DMS53 treated with DMSO at 0.1 percent for 48 hours (cell line): Measurements from ENCODE around the gene LIFR.
"Not testable (repeated sequence)": the region's sequence is repeated elsewhere in the genome, so short reads cannot be mapped to it uniquely, and the experiment has no call there.

Source experiments
- DNase-seq: peaks from one replicate; lab custom pipeline; 2025; ENCODE audit not compliant: unreplicated experiment; lab: John Stamatoyannopoulos, UW

LIFR gene

GRCh38 chr5:38582293-38582974, 26.0 kb upstream of the LIFR start:
- DNase-seq = no peak

GRCh38 chr5:38581597-38581996, 25.2 kb upstream of the LIFR start:
- DNase-seq = no peak

GRCh38 chr5:38579105-38579504, 22.7 kb upstream of the LIFR start:
- no peak for DNase-seq

- no peak for DNase-seq
These were observed 20.7 kb upstream of the LIFR start for GRCh38 chr5:38576961-38577684.

DNA sequence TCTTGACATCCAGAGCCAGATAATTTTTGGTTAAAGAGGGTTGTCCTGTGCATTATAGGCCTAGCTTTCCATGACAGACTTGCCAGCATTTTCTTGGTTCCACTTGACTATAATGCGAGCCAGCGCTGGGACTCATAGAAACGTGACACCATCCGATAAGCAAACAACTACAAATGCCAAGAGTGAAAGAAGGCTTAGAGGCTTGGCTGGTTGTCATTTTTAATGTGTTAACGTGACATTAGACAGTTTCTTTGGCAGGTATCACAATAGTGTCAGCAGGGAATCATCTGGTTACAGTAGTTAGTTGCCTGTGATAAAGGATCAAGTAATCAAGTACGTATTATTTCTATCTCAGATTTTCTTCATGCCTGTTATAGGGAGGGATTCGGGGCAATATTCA, 20.0 kb upstream of the LIFR start:
- DNase-seq = peak; percentile 4

GRCh38 chr5:38575476-38575875, 19.0 kb upstream of the LIFR start:
- DNase-seq = no peak

- no peak for DNase-seq
These were observed 17.6 kb upstream of the LIFR start for GRCh38 chr5:38574009-38574408.

- DNase-seq = no peak
These were observed 17.1 kb upstream of the LIFR start for GRCh38 chr5:38573521-38573920.

DNA sequence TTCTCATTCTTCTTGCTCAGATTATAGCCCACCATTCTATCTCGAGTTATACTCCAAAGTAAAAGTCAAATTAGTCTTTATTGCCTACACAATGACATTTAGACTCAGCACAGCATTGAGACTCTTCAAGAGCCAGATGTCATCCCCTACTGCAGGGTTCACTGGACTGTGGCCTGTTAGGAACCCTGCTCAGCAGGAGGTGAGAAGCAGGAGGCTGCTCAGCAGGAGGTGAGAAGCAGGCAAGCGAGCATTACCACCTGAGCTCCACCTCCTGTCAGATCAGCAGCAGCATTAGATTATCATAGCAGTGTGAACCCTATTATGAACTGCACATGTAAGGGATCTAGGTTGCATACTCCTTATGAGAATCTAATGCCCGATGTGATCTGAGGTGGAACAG, 12.7 kb upstream of the LIFR start:
- DNase-seq = no peak

DNA sequence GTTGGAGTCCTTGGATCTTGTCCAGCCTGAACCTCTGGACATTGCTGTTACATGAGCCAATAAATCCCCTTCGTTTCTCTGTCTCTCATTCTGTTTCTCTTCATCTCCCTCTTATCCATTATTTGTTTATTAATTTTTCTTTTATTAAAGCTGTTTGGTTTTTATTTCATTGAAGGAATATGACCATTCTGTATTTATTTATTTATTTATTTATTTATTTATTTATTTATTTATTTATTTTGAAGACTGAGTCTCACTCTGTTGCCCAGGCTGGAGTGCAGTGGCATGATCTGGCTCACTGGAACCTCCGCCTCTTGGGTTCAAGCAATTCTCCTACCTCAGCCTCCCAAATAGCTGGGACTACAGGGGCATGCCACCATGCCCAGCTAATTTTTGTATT, 10.9 kb upstream of the LIFR start:
- DNase-seq = not testable (repeated sequence)

GRCh38 chr5:38563624-38564023, 7.2 kb upstream of the LIFR start:
- DNase-seq = no peak

DNA sequence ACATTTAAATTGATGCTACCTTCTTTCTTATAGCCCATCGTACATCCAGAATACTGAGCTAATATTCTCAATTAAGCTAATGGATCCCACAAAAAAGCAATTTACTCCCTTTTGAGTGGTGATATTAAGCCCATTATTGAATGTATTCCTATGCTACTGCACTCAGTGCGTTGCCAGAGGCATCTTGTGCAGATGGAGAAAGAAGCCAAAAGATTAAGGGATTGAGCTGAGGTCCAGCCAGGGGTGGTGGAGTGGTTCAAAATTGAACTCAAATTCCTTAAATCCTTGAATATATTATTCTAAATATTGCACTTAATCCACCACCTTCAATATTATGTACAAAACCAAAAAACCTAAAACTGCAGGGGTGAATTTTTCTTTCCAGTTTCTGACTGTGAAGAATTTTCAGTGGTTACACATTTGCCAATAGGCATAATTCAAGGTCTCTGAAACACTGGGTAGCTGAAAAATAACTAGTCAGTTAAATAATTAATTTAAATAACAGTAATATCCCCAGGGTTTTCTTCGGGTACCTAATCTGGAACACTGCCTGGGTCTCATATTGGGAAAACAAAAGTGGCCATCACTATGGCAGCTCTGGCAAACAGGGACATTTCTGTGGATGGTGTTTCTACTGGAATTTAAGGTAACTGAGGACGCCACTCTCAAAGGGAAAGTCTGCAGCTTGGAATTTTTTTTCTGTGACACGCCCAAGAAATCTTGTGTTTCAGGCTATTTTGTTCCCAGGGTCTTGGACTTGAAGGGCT, 6.2 kb upstream of the LIFR start:
- no peak for DNase-seq

DNA sequence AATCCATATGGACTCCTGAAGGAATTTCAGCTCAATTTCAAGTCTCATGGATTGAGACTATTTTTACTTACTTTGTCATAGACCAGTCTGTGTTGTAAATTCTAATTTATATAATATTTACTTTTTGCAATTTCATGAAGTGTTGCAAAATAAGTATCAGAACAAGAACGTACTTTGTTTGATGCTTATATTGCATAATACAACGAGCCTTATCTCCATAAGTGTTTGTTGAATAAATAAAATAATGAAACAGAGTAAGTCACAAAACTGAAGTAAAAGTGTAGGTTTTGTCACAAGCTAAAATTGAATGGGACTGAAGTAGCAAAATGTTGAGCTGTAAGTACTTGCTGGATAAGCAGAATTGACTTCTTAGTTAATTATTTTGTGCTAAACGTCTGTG, 3.0 kb upstream of the LIFR start:
- DNase-seq = no peak

DNA sequence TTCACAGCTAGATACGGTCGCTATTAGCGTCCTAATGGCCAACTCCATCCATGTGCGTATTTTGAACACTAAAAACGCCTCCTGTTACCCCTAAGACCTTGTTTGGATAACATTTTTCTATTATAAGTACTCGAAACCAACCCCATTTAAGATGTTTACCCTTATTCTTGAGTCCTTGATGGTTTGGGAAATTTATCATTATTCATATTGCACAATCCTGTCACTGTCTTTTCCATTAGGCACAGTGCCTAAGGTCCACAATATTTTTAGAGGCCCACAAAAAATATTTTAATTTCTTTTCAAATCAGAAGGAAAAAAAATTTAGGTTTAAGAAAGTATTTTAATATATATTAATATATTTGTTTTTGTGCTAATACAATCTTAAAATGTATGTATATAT, 1.3 kb upstream of the LIFR start:
- no peak for DNase-seq

DNA sequence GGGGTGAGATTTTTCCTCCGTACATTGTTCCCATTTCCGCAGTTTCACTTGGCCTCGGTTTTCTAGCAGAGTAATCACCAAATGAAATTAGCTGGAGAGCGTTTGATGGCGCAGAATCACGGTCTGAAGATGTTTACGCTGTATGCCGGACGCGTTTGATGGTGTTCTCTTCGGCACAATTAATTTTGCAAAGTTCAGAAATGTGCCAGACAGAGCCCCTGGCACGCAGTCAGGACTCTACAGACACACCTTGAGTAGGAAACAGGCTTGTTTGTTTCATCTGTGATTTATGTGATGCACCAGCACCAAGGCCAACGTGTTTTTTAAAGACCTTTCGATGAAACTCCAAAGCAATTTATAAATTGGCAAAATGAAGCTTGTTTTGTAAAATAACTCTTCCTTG, 863 bp upstream of the LIFR start:
- DNase-seq = no peak

DNA sequence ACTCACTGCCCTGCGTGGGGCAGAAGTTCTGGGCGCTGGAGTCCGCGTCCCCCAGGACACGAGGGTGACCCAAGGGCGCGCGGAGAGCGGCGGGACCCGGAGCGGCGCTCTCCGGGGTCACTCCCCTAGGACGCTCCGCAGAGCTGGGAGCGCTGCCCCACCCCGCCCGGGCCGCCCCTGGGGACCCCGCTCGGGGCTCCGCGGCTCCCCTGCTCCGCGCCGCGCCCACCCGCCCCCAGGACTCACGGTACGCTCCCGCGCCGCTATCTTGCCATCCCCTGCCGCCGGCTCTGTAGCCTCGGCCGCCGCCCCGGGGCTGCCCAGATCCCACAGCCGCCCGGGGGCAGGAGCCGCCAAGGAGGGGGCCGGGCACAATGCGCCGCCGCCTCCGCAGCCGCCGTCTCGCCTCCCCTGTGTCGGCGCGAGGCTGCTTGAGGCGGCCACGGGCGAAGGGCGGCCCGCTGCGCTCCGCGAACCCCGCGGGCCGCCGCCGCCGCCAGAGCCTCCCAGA, 303 bp downstream of the LIFR start:
- no peak for DNase-seq

DNA sequence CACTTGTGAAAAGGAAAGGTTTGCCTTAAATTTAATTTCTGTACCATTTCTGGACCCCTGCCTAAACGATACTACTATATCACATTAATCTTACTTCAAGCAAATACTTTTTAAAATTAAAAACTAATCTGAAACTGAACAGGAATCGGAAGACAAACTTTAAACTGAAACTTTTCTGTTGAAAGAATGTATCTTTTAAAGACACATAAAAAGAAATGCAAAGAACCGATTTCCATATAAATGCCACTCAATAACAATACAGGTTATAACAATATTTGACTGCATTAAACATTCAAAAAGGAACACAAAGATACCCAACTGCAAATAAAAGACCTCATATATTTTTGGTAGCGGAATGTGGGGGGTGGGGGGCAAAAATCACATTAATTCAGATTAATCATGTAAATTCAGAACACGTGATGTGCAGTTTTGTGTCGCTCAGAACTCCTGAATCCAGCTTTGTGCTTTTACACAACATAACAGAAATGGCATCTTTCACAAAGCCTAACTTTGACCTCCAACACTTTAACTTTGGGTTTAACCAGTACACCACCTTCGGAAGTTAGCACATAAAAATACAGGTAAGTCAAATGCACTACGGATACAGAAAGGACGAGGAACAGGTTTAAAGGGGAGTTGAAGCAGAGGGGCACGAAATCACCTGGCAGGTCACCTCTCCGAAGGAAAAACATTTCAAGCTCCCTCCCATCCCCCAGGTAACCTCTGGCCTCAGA, 925 bp downstream of the LIFR start:
- DNase-seq = no peak

DNA sequence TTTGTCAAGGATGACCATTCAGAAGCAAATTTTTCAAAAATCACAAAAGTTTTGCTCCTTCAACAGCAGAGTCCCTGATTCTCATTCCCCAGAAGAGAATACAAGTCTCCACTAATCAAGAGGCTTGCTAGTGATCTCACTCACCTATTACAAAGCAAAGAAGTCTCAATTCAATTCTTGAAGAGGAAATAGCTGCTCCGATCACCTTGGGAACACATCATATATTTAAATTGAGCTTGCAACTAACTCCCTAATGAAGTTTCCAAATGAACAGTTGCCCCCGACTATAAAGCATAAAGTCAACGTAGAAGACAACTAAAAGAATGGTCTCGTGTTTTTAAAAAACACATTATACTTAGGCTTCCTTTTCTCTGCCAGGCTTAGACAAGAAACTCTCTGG, 1.6 kb downstream of the LIFR start:
- no peak for DNase-seq

DNA sequence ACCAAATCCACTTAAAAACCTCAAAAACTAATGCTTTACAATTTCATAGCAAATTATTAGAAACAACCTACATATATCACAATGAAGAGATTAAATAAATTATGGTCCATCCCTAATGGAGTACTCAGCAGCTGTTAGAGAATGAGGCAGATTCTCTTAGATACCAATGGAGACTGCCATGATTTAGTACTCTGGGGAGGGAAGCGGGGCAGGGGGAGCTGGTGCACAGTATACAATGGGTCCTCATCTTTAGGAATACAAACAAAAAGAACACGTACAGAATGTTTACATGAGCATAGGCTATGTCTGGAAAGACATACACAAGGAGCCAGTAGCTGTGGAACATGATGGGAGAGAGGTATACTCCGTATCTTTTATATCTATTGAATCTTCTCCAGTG, 2.0 kb downstream of the LIFR start:
- no peak for DNase-seq

DNA sequence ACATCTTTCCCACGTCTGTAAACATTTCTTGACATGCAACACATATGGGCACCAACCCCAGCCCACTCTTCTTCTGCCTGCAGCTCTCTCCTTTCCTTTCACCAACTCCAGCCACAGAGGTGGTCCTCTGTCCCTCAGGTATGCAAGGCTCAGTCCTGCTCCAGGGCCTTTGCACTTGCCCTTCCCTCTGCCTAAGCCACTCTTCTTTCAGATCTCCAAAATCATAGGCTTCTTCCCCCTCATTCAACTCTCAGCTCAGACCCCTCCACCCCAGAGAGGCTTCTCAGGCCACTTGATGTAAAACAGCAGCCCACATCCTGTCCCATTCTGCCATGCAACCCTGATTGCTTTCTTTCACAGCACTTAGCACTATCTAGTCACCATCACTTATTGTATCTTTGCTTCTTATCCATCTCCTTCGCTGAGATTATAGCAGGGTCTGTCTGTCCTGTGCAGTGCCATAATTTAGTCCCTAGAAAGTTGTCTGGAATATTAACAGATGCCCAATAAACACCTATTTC, 3.4 kb downstream of the LIFR start:
- no peak for DNase-seq
